Heart right ventricle (tissue), 16 donors: ENCODE measurements around the gene RILPL1. TPM values are rescaled to one million over a fixed set of nuclear protein-coding genes. Genes with fewer than 3 reads are reported as not detected.
"Not testable (repeated sequence)": the region's sequence is repeated elsewhere in the genome, so short reads cannot be mapped to it uniquely, and the experiment has no call there.

ENCODE experiments used
- ATAC-seq, 8 donors: fragments of 200-7000 bp; cut with Tn5 transposase; one replicate each; pipeline ENCODE4 v1.9.1; 2020; ENCODE audit warnings: mild to moderate bottlenecking in 8 of 8, moderate library complexity in 8 of 8, moderate number of reproducible peaks in 1 of 8
- DNase-seq, 2 donors: peaks; one replicate each; pipeline ENCODE4 v3.0.0-alpha.2; 2020
- H3K27ac ChIP-seq, 10 donors: fragments of 200-600 bp; sonication (generic) in 2 of 10; one replicate each; pipeline versions ENCODE4 v1.5.0 to v1.8.0; 2020 to 2022; ENCODE audit warnings: mild to moderate bottlenecking in 3 of 10
- H3K27me3 ChIP-seq, 7 donors: fragments of 200-600 bp; one replicate each; pipeline ENCODE4 v1.8.0; 2021 to 2022; ENCODE audit warnings: mild to moderate bottlenecking in 2 of 7
- H3K36me3 ChIP-seq, 9 donors: fragments of 200-600 bp; sonication (generic) in 1 of 9; one replicate each; pipeline versions ENCODE4 v1.5.0 to v1.8.0; 2020 to 2022; ENCODE audit warnings: mild to moderate bottlenecking in 2 of 9
- H3K4me1 ChIP-seq, 9 donors: fragments of 200-600 bp; sonication (generic) in 1 of 9; one replicate each; pipeline versions ENCODE4 v1.5.0 to v1.8.0; 2020 to 2022; ENCODE audit warnings: mild to moderate bottlenecking in 4 of 9
- H3K4me3 ChIP-seq, 10 donors: fragments of 200-600 bp; sonication (generic) in 2 of 10; one replicate each; pipeline versions ENCODE4 v1.5.0 to v1.8.0; 2020 to 2022; ENCODE audit warnings: mild to moderate bottlenecking in 7 of 10, moderate library complexity in 2 of 10
- H3K9me3 ChIP-seq, 11 donors: fragments of 200-600 bp in 10 of 11; sonication (generic) in 2 of 11; one replicate each; pipeline versions ENCODE4 v1.5.0 to v1.8.0; 2013 to 2022; ENCODE audit warnings: mild to moderate bottlenecking in 2 of 11, control low read depth in 1 of 11, moderate library complexity in 1 of 11
- CTCF ChIP-seq, 9 donors: fragments of 200-600 bp; sonication (generic) in 2 of 9; IDR thresholded peaks; one replicate each; pipeline versions ENCODE4 v1.5.0 to v1.8.0; 2021 to 2022; ENCODE audit warnings: antibody characterized with exemption in 9 of 9, mild to moderate bottlenecking in 5 of 9, moderate library complexity in 1 of 9
- WGBS, 2 donors: extraction: QIAGEN DNeasy Blood & Tissue Kit; methylation state at CpG; one replicate each; pipeline ENCODE4 v1.1.7; 2013; ENCODE audit warnings: inconsistent platforms in 1 of 2; 5-methylcytosine and 5-hydroxymethylcytosine counted together
- intact Hi-C, 10 donors: fragments of 100-400 bp; cut with DNase I; formaldehyde crosslinking; loops; one replicate each; pipeline versions ENCODE4 v1.11.1 to v1.14.2; 2022
- polyA plus RNA-seq, 2 donors: library from polyadenylated mRNA; stranded (reverse); fragments of 200-250 nt; gene quantifications; one replicate each; pipeline ENCODE4 v1.2.3, GENCODE V29; 2013
- total RNA-seq, 10 donors: library from RNA; stranded (reverse); fragmentation: NEBNext Ultra II Directional in 3 of 10; extraction: Animal tissue kit (Norgen Biotek cat#: 25700) in 3 of 10; gene quantifications; one replicate each; pipeline versions ENCODE4 v1.2.1 to v1.2.4, GENCODE V29; 2021 to 2023
- donor health status: Arrhythmogenic right ventricular cardiomyopathy.
- donor health status: ischemic (EF 13 %, LVEDD 7.1; RV severe dilation, severe dysfunction).
- donor health status: healthy with polysubstance abuse.
- donor health status: DM: no; HTN: yes; CAD: no.
- donor health status: DM: no; HTN: no; CAD: no.
- donor health status: ischemic (EF 25% LVEDD 6.9; RV normal size, moderate dysfunction).
- donor health status: ischemic (EF 25% LVEDD 5.7; RV mildly dilated, moderate dysfunction).
- donor health status: healthy.
- donor health status: DM: yes; HTN: yes; CAD: no.
- donor health status: Ischemic cardiomyopathy.
- donor health status: ischemic (EF 35%, LVEDD 5.7; RV mildly dilated, moderate dysfunction).
- donor health status: nonischemic (EF 11% LVEDD 7.7; RV severe dilation, severe dysfunction).
- donor health status: DM: yes; HTN: yes; CAD: no.
- donor health status: PGD.
- donor health status: ischemic (EF 29% LVEDD 5.4; RV normal size, mild dysfunction).
- donor health status: nonischemic (EF 23%, LVEDD 6.1; RV moderate dilation, normal function).

Gene RILPL1
- total and polyA plus RNA-seq, 12 donors = 71.4 to 132 (median 86.6) TPM

GRCh38 chr12:123482876-123483275 is 50.6 kb downstream of the RILPL1 start:
- Histone ChIP-seq H3K4me3 (no peak overlapping the region), H3K27me3 (no peaks in the 10 kb centered on the region), H3K27ac (peak overlapping the region in 1 of 10 donors; percentile 6), H3K36me3 (peaks cover 0 to 85% (median 17%) of the 10 kb centered on the region in 9 donors), H3K9me3 (no peaks in the 10 kb centered on the region), H3K4me1 (peaks cover 2 to 28% (median 13%) of the 10 kb centered on the region in 9 donors)
- TF ChIP-seq CTCF (IDR thresholded peaks at IDR 0.05) = no peak
- no peak for ATAC-seq
- intact Hi-C loops = loop anchor here in 2 of 10 donors (10.0 kb wide), 2 partner anchors 52 to 92 kb away; partner anchors contain the start of gene RILPL1 (in 1 of the 2)
- DNase-seq = no peak
- 87 to 89% methylated on average over 6 of the region's 6 CpGs for WGBS, 2 donors

DNA sequence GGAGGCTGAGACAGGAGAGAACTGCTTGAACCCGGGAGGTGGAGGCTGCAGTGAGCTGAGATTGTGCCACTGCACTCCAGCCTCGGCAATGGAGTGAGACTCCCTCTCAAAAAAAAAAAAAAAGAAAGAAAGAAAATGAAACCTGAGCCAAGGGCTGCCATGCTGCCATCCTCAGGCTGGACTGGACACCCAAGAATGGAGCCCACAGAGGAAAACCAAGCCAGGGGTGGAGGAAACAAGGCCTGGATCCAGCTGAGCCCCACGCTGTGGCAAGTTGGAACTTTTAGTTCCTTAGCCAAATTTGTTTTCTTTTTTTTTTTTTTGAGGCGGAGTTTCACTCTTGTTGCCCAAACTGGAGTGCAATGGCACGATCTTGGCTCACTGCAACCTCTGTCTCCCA is 52.3 kb downstream of the RILPL1 start:
- not testable (repeated sequence) for H3K4me3 ChIP-seq, H3K27me3 ChIP-seq, ATAC-seq, DNase-seq, H3K9me3 ChIP-seq
- intact Hi-C loops = loop anchor here in 2 of 10 donors (10.0 kb wide), 2 partner anchors 54 to 94 kb away; partner anchors contain the start of gene RILPL1 (in 1 of the 2)
- peak overlapping the region in 4 of 10 donors; percentile 91 to 94 (median 92) for H3K27ac ChIP-seq
- 92 to 96% methylated on average over 5 of the region's 5 CpGs for WGBS, 2 donors
- peaks cover 5 to 28% (median 16%) of the 10 kb centered on the region in 9 donors for H3K4me1 ChIP-seq
- H3K36me3 ChIP-seq = peaks cover 0 to 98% (median 17%) of the 10 kb centered on the region in 9 donors

GRCh38 chr12:123479442-123480180 is 53.9 kb downstream of the RILPL1 start:
- 66 to 72% methylated on average over 14 of the region's 14 CpGs for WGBS, 2 donors
- Histone ChIP-seq H3K36me3 (peaks cover 0 to 95% (median 17%) of the 10 kb centered on the region in 9 donors), H3K27me3 (no peaks in the 10 kb centered on the region), H3K9me3 (no peaks in the 10 kb centered on the region), H3K4me1 (peaks cover 5 to 41% (median 16%) of the 10 kb centered on the region in 9 donors), H3K4me3 (peak overlapping the region in 1 of 10 donors; percentile 8), H3K27ac (peak overlapping the region; percentile 75 to 94 (median 90))
- TF ChIP-seq CTCF (IDR thresholded peaks at IDR 0.05) = no peak
- ATAC-seq (peak in 7 of 8 donors; percentile 42 to 64 (median 63)), DNase-seq (no peak)
- intact Hi-C loops = loop anchor here in 6 of 10 donors (2.0 to 10.0 kb wide), 4 partner anchors 39 to 95 kb away; partner anchors contain the start of gene RILPL1 (in 4 of the 6)

GRCh38 chr12:123478762-123479161 is 54.8 kb downstream of the RILPL1 start:
- 44 to 53% methylated on average over 10 of the region's 10 CpGs for WGBS, 2 donors
- no peaks in the 10 kb centered on the region for H3K27me3 ChIP-seq
- H3K9me3 ChIP-seq = no peaks in the 10 kb centered on the region
- H3K4me3 ChIP-seq = no peak overlapping the region
- peak; percentile 65 to 71 for DNase-seq
- intact Hi-C loops = loop anchor here in 4 of 10 donors (2.0 to 5.0 kb wide), 2 partner anchors 40 to 54 kb away; partner anchors contain the start of gene RILPL1 (in 3 of the 4)
- H3K27ac ChIP-seq = peak overlapping the region; percentile 75 to 94 (median 90)
- H3K36me3 ChIP-seq = peaks cover 0 to 94% (median 12%) of the 10 kb centered on the region in 9 donors
- peak; percentile 75 to 91 (median 87) for ATAC-seq
- no peak for TF ChIP-seq CTCF (IDR thresholded peaks at IDR 0.05)
- H3K4me1 ChIP-seq = peaks cover 5 to 48% (median 22%) of the 10 kb centered on the region in 9 donors
